GM12878 (cell line): ENCODE data around the gene COMT. TPM values are rescaled to one million over a fixed set of nuclear protein-coding genes. Genes with fewer than 3 reads are reported as not detected.

Experiments used
- ASH2L ChIP-seq: fragments of 300-600, 200-600 bp; sonication (generic); IDR thresholded peaks from 2 replicates; pipeline ENCODE4 v1.6.1; 2017; ENCODE audit warnings: low read depth, mild to moderate bottlenecking, borderline replicate concordance
- BACH1 ChIP-seq: fragments of 450-650 bp; IDR thresholded peaks from 2 replicates; pipeline ENCODE4 v1.6.1; 2017; ENCODE audit warnings: mild to moderate bottlenecking, borderline replicate concordance
- BRCA1 ChIP-seq: IDR thresholded peaks from 2 replicates; pipeline ENCODE4 v1.6.1; 2011; ENCODE audit warnings: low read depth, low read length, improper control_type of control experiment
- CBFB ChIP-seq: IDR thresholded peaks from 2 replicates; pipeline ENCODE4 v1.6.1; 2016; ENCODE audit warnings: antibody characterized with exemption, low read depth
- CUX1 ChIP-seq: IDR thresholded peaks from 2 replicates; pipeline ENCODE4 v1.6.1; 2012; ENCODE audit warnings: improper control_type of control experiment, low read depth, low read length; ENCODE audit not compliant: insufficient replicate concordance
- E2F8 ChIP-seq: fragments of 450-650 bp; IDR thresholded peaks from 2 replicates; pipeline ENCODE4 v1.6.1; 2018; ENCODE audit warnings: mild to moderate bottlenecking, low read depth, moderate library complexity; ENCODE audit not compliant: partially characterized antibody
- EED ChIP-seq: sonication (generic); IDR thresholded peaks from 2 replicates; pipeline ENCODE4 v1.6.1; 2016; ENCODE audit warnings: antibody characterized with exemption, low read depth
- IRF5 ChIP-seq: fragments of 450-650 bp; IDR thresholded peaks from 2 replicates; pipeline ENCODE4 v1.6.1; 2017; ENCODE audit warnings: borderline replicate concordance
- LARP7 ChIP-seq: fragments of 450-650 bp; IDR thresholded peaks from 2 replicates; pipeline ENCODE4 v1.6.1; 2017; ENCODE audit warnings: mild to moderate bottlenecking
- MTA3 ChIP-seq: IDR thresholded peaks from 2 replicates; pipeline ENCODE4 v1.6.1; 2012; ENCODE audit warnings: low read length, inconsistent platforms, borderline replicate concordance
- MYC ChIP-seq: IDR thresholded peaks from 2 replicates; pipeline ENCODE4 v1.6.1; 2011; ENCODE audit warnings: mild to moderate bottlenecking, low read length, moderate library complexity, inconsistent platforms; ENCODE audit not compliant: insufficient read depth, insufficient replicate concordance, insufficient read length, severe bottlenecking
- POLR2A ChIP-seq: IDR thresholded peaks from 2 replicates; pipeline ENCODE4 v1.6.1; 2011; ENCODE audit warnings: low read depth, mild to moderate bottlenecking, low read length
- RB1 ChIP-seq: fragments of 450-650 bp; formaldehyde crosslinking; IDR thresholded peaks from 2 replicates; pipeline ENCODE4 v1.6.1; 2017; ENCODE audit warnings: mild to moderate bottlenecking, borderline replicate concordance
- RFX5 ChIP-seq: IDR thresholded peaks from 2 replicates; pipeline ENCODE4 v1.6.1; 2011; ENCODE audit warnings: low read depth, low read length, improper control_type of control experiment
- SIX5 ChIP-seq: IDR thresholded peaks from 2 replicates; pipeline ENCODE4 v1.6.1; 2011; ENCODE audit warnings: mild to moderate bottlenecking, low read depth, low read length, moderate library complexity; ENCODE audit not compliant: severe bottlenecking
- SUPT20H ChIP-seq: IDR thresholded peaks from 2 replicates; pipeline ENCODE4 v1.6.1; 2011; ENCODE audit warnings: low read depth, mild to moderate bottlenecking, low read length, moderate library complexity, borderline replicate concordance; ENCODE audit not compliant: control insufficient read depth
- TBL1XR1 ChIP-seq: IDR thresholded peaks from 2 replicates; pipeline ENCODE4 v1.6.1; 2012; ENCODE audit warnings: low read depth, low read length, improper control_type of control experiment
- USF2 ChIP-seq: IDR thresholded peaks from 2 replicates; pipeline ENCODE4 v1.6.1; 2011; ENCODE audit warnings: low read depth, low read length, improper control_type of control experiment, borderline replicate concordance
- ZBED1 ChIP-seq: IDR thresholded peaks from 2 replicates; pipeline ENCODE4 v1.6.1; 2016; ENCODE audit warnings: borderline replicate concordance
- ZSCAN29 ChIP-seq: fragments of 450-650 bp; IDR thresholded peaks from 2 replicates; pipeline ENCODE4 v1.6.1; 2017; ENCODE audit warnings: mild to moderate bottlenecking, moderate library complexity
- polyA plus RNA-seq, 11 experiments: library from polyadenylated mRNA; depleted of rRNA in 4 of 11; unstranded in 6 of 11; stranded (reverse) in 5 of 11; fragments of >200 nt; fragmentation: Nextera tagmentation in 4 of 11; fragmentation: Illumina TruSeq in 1 of 11; extraction: Ambion mirVana in 4 of 11; extraction: Trizol in 1 of 11; gene quantifications; 1 replicate in 1 of 11; 2 replicates in 10 of 11; pipeline versions ENCODE4 v1.2.1 to v1.2.3, GENCODE V29; 2011 to 2016; ENCODE audit warnings: inconsistent platforms in 2 of 11, missing spikeins in 2 of 11, low read depth in 1 of 11
- total RNA-seq, 4 experiments: library from RNA; depleted of rRNA in 3 of 4; stranded (reverse); fragments of >200 nt in 3 of 4; fragmentation: Illumina TruSeq in 1 of 4; extraction: Trizol in 1 of 4; gene quantifications; 2 replicates each; pipeline versions ENCODE4 v1.2.1 to v1.2.3, GENCODE V29; 2013 to 2021

COMT gene
- total and polyA plus RNA-seq, 10 of the 15 experiments (the other 5 are each of a cell fraction or from before 2014, with no cell fraction given), result 4.5 to 152 (median 66.1) TPM

GRCh38 chr22:19941365-19942082 lies at the start of gene COMT, which contains the start of gene TXNRD2 (continued):
- TF ChIP-seq BRCA1 (no peak), LARP7 (no peak), E2F8 (no peak), POLR2A (peak; percentile 93), RFX5 (no peak), CBFB (peak; percentile 17; the same call in 1 of the 2 replicates), SIX5 (no peak), ZSCAN29 (no peak), MYC (no peak), BACH1 (peak; percentile 30; the same call in 1 of the 2 replicates), CUX1 (no peak), SUPT20H (no peak), IRF5 (no peak), USF2 (no peak), ASH2L (no peak), RB1 (no peak), ZBED1 (no peak), EED (no peak), TBL1XR1 (no peak), MTA3 (no peak)
